ENCODE measurements around the gene DUSP5.
A peak's percentile ranks its signal among the peaks of the same experiment; 100 is the strongest.

Gene DUSP5

GRCh38 chr10:110500515-110500905 lies 2.8 kb downstream of the DUSP5 start:
- no peak for DNase-seq (ENCODE audit: low spot score)

- DNase-seq (ENCODE audit: low spot score), result peak; percentile 57
These were observed 3.6 kb downstream of the DUSP5 start for GRCh38 chr10:110501142-110501937.

GRCh38 chr10:110502072-110502845 lies 4.6 kb downstream of the DUSP5 start:
- DNase-seq (ENCODE audit: low spot score), result no peak

- no peak for DNase-seq (ENCODE audit: low spot score)
These were observed 5.2 kb downstream of the DUSP5 start for GRCh38 chr10:110502851-110503301.

- no peak for DNase-seq (ENCODE audit: low spot score)
These were observed 5.9 kb downstream of the DUSP5 start for GRCh38 chr10:110503528-110504110.

- no peak for DNase-seq (ENCODE audit: low spot score)
These were observed 6.5 kb downstream of the DUSP5 start for GRCh38 chr10:110504111-110504735.

GRCh38 chr10:110505130-110505770 lies 7.5 kb downstream of the DUSP5 start:
- DNase-seq (ENCODE audit: low spot score), result no peak

GRCh38 chr10:110506448-110506847 lies 8.7 kb downstream of the DUSP5 start:
- no peak for DNase-seq (ENCODE audit: low spot score)

- no peak for DNase-seq (ENCODE audit: low spot score)
These were observed 9.6 kb downstream of the DUSP5 start for GRCh38 chr10:110507346-110507745.

GRCh38 chr10:110508159-110508788 lies 10.6 kb downstream of the DUSP5 start:
- no peak for DNase-seq (ENCODE audit: low spot score)

- DNase-seq (ENCODE audit: low spot score), result no peak
These were observed 11.3 kb downstream of the DUSP5 start for GRCh38 chr10:110508806-110509544.

- no peak for DNase-seq (ENCODE audit: low spot score)
These were observed 11.9 kb downstream of the DUSP5 start for GRCh38 chr10:110509560-110509959.

GRCh38 chr10:110510086-110510485 lies 12.4 kb downstream of the DUSP5 start:
- no peak for DNase-seq (ENCODE audit: low spot score)

GRCh38 chr10:110510730-110511129 lies 13.0 kb downstream of the DUSP5 start:
- no peak for DNase-seq (ENCODE audit: low spot score)

GRCh38 chr10:110511734-110512449 lies 14.2 kb downstream of the DUSP5 start:
- no peak for DNase-seq (ENCODE audit: low spot score)

- DNase-seq (ENCODE audit: low spot score), result no peak
These were observed 14.9 kb downstream of the DUSP5 start for GRCh38 chr10:110512461-110513187.

GRCh38 chr10:110513949-110514348 lies 16.2 kb downstream of the DUSP5 start:
- DNase-seq (ENCODE audit: low spot score), result no peak

- DNase-seq (ENCODE audit: low spot score), result no peak
These were observed 17.1 kb downstream of the DUSP5 start for GRCh38 chr10:110514848-110515247.

GRCh38 chr10:110516815-110517492 lies 19.2 kb downstream of the DUSP5 start:
- no peak for DNase-seq (ENCODE audit: low spot score)

Data from ecto neural progenitor cell (in vitro differentiated cells).